HL-60 (cell line): ENCODE measurements around the gene E2F7.
A peak's percentile ranks its signal among the peaks of the same experiment; 100 is the strongest.

Experiments used
- DNase-seq, 2 experiments: peaks; one replicate each; pipeline ENCODE4 v3.0.0-alpha.2; 2010 to 2020; ENCODE audit warnings: low read depth in 1 of 2, low spot score in 1 of 2
- H3K27ac ChIP-seq: fragments of 250-450 bp; sonication (Bioruptor Pico); replicated peaks from 2 replicates; pipeline ENCODE4 v1.5.1; 2020; ENCODE audit warnings: mild to moderate bottlenecking, moderate library complexity
- H3K27me3 ChIP-seq: fragments of 250-450 bp; sonication (Bioruptor Pico); 2 replicates; pipeline ENCODE4 v1.5.1; 2021; ENCODE audit warnings: mild to moderate bottlenecking, moderate library complexity; ENCODE audit not compliant: insufficient read depth, poor library complexity, severe bottlenecking
- H3K4me3 ChIP-seq: replicated peaks from 2 replicates; pipeline ENCODE4 v1.5.1; 2011; ENCODE audit warnings: mild to moderate bottlenecking, control low read depth, low read length; ENCODE audit not compliant: insufficient read depth
- CTCF ChIP-seq: IDR thresholded peaks from one replicate; pipeline ENCODE4 v1.5.1; 2011; ENCODE audit warnings: low read length, control low read depth, inconsistent platforms; ENCODE audit not compliant: insufficient read depth
- GABPA ChIP-seq: IDR thresholded peaks from 2 replicates; pipeline ENCODE4 v1.6.1; 2012; ENCODE audit warnings: low read depth
- POLR2AphosphoS5 ChIP-seq: IDR thresholded peaks from 2 replicates; pipeline ENCODE4 v1.6.1; 2012; ENCODE audit warnings: low read depth
- SPI1 ChIP-seq: IDR thresholded peaks from 2 replicates; pipeline ENCODE4 v1.6.1; 2012; ENCODE audit warnings: low read depth, mild to moderate bottlenecking, borderline replicate concordance
- TF ChIP-seq, protein P1 (sequence below): IDR thresholded peaks from 2 replicates; pipeline ENCODE4 v1.6.1; 2012; ENCODE audit warnings: low read depth; ENCODE audit not compliant: insufficient replicate concordance

E2F7 gene

GRCh38 chr12:77060883-77061240, 4.5 kb downstream of the E2F7 start:
- no peak overlapping the region for H3K4me3 ChIP-seq
- no peak overlapping the region for H3K27ac ChIP-seq

GRCh38 chr12:77060136-77060882, 5.1 kb downstream of the E2F7 start:
- H3K4me3 ChIP-seq: no peak overlapping the region
- H3K27me3 ChIP-seq: peaks cover 9% of the 10 kb centered on the region
- TF ChIP-seq SPI1 (peak; percentile 95), GABPA (no peak)
- peak in 1 of 2 experiments; percentile 74 for DNase-seq
- no peak overlapping the region for H3K27ac ChIP-seq

More at GRCh38 chr12:77060883-77061240, 4.5 kb downstream of the E2F7 start:
- no peak for DNase-seq
- peaks cover 9% of the 10 kb centered on the region for H3K27me3 ChIP-seq
- no peak for TF ChIP-seq SPI1
- TF ChIP-seq, protein P1, sequence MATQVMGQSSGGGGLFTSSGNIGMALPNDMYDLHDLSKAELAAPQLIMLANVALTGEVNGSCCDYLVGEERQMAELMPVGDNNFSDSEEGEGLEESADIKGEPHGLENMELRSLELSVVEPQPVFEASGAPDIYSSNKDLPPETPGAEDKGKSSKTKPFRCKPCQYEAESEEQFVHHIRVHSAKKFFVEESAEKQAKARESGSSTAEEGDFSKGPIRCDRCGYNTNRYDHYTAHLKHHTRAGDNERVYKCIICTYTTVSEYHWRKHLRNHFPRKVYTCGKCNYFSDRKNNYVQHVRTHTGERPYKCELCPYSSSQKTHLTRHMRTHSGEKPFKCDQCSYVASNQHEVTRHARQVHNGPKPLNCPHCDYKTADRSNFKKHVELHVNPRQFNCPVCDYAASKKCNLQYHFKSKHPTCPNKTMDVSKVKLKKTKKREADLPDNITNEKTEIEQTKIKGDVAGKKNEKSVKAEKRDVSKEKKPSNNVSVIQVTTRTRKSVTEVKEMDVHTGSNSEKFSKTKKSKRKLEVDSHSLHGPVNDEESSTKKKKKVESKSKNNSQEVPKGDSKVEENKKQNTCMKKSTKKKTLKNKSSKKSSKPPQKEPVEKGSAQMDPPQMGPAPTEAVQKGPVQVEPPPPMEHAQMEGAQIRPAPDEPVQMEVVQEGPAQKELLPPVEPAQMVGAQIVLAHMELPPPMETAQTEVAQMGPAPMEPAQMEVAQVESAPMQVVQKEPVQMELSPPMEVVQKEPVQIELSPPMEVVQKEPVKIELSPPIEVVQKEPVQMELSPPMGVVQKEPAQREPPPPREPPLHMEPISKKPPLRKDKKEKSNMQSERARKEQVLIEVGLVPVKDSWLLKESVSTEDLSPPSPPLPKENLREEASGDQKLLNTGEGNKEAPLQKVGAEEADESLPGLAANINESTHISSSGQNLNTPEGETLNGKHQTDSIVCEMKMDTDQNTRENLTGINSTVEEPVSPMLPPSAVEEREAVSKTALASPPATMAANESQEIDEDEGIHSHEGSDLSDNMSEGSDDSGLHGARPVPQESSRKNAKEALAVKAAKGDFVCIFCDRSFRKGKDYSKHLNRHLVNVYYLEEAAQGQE: no peak

DNA sequence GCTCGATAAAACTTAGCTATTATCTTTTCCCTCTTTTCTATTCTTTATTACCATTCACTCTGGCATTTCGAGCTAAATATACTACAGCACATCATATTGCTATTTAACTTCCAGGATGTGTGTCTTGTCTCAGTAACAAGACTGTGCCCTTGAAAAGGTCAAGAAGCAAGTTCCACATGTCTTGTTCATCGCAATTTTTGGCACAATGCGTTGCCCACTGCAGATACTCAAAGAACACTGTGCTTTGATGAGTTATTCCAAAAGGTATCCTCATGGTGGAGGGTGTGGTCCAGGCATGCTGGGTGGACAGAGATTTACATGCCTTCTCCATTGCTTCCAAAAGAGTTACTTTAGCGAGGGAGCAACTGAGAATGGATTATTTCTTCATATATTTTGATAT, 6.6 kb downstream of the E2F7 start:
- H3K27ac ChIP-seq: no peak overlapping the region
- TF ChIP-seq, protein P1: no peak
- TF ChIP-seq SPI1 (no peak), GABPA (no peak), CTCF (no peak), POLR2AphosphoS5 (no peak)
- no peak for DNase-seq

DNA sequence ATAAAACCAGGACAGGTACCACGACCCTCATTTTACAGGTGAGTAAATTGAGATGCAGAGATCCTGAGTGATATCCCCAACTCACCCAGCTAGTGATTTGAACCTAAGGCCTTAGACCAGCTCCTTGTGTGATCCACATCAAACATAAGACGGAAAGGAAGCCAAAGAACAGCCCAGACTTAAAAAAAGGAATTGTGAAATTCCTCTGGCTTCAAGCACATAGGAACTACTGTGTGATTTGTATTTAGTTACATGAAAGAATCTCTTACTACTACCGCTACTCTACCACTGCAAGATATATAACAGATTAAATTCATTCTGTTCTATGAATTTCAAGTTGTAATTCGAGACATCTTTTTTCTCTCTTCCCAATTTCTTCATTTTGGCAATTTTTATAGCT, 10.5 kb downstream of the E2F7 start:
- H3K27me3 ChIP-seq: no peaks in the 10 kb centered on the region
- TF ChIP-seq SPI1 (no peak), GABPA (no peak), POLR2AphosphoS5 (no peak), CTCF (no peak)
- TF ChIP-seq, protein P1: no peak
- DNase-seq: peak in 1 of 2 experiments; percentile 15
- H3K27ac ChIP-seq: no peak overlapping the region
- H3K4me3 ChIP-seq: no peak overlapping the region

More for the DNA sequence above, 6.6 kb downstream of the E2F7 start:
- H3K4me3 ChIP-seq: no peak overlapping the region
- H3K27me3 ChIP-seq: no peaks in the 10 kb centered on the region
